HL-60 (cell line): ENCODE data around the gene TMEM250.

ENCODE experiments used
- TF ChIP-seq, protein P1 (sequence below): IDR thresholded peaks from one replicate; pipeline ENCODE4 v1.5.1; 2011; ENCODE audit warnings: low read length, control low read depth, inconsistent platforms; ENCODE audit not compliant: insufficient read depth
- TF ChIP-seq, protein P2 (sequence below): IDR thresholded peaks from 2 replicates; pipeline ENCODE4 v1.6.1; 2012; ENCODE audit warnings: low read depth; ENCODE audit not compliant: insufficient replicate concordance

DNA sequence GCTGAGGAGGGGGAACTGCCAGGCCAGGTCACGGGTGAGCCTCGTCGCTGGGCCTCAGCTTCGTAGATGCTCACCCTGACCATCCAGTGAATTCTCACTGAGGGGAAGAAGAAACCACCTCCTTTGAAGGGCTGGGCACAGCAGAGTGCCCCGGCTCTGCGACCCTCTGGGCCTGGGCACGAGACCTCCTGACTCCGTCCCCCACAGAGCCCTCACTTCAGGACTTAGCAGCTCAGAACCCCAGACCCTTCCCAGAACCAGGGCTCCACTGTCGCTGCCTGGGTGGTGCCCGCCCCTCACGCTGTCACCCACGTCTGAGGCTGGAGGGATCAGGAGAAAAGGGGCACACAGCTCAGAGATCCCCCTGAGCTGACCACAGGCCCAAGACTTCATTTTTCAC, 34.3 kb upstream of the TMEM250 start:
- TF ChIP-seq, protein P1, sequence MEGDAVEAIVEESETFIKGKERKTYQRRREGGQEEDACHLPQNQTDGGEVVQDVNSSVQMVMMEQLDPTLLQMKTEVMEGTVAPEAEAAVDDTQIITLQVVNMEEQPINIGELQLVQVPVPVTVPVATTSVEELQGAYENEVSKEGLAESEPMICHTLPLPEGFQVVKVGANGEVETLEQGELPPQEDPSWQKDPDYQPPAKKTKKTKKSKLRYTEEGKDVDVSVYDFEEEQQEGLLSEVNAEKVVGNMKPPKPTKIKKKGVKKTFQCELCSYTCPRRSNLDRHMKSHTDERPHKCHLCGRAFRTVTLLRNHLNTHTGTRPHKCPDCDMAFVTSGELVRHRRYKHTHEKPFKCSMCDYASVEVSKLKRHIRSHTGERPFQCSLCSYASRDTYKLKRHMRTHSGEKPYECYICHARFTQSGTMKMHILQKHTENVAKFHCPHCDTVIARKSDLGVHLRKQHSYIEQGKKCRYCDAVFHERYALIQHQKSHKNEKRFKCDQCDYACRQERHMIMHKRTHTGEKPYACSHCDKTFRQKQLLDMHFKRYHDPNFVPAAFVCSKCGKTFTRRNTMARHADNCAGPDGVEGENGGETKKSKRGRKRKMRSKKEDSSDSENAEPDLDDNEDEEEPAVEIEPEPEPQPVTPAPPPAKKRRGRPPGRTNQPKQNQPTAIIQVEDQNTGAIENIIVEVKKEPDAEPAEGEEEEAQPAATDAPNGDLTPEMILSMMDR, result no peak
- TF ChIP-seq, protein P2, sequence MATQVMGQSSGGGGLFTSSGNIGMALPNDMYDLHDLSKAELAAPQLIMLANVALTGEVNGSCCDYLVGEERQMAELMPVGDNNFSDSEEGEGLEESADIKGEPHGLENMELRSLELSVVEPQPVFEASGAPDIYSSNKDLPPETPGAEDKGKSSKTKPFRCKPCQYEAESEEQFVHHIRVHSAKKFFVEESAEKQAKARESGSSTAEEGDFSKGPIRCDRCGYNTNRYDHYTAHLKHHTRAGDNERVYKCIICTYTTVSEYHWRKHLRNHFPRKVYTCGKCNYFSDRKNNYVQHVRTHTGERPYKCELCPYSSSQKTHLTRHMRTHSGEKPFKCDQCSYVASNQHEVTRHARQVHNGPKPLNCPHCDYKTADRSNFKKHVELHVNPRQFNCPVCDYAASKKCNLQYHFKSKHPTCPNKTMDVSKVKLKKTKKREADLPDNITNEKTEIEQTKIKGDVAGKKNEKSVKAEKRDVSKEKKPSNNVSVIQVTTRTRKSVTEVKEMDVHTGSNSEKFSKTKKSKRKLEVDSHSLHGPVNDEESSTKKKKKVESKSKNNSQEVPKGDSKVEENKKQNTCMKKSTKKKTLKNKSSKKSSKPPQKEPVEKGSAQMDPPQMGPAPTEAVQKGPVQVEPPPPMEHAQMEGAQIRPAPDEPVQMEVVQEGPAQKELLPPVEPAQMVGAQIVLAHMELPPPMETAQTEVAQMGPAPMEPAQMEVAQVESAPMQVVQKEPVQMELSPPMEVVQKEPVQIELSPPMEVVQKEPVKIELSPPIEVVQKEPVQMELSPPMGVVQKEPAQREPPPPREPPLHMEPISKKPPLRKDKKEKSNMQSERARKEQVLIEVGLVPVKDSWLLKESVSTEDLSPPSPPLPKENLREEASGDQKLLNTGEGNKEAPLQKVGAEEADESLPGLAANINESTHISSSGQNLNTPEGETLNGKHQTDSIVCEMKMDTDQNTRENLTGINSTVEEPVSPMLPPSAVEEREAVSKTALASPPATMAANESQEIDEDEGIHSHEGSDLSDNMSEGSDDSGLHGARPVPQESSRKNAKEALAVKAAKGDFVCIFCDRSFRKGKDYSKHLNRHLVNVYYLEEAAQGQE, result no peak
